ENCODE data around the gene HAL. TPM values are rescaled to one million over a fixed set of nuclear protein-coding genes. Genes with fewer than 3 reads are reported as not detected.

HAL gene
- total and polyA plus RNA-seq, 2 of the 4 experiments (the other 2 are of a cell fraction): under 0.01 to 0.02 TPM

GRCh38 chr12:95997276-95997675 lies 1.1 kb upstream of the HAL start:
- POLR2A ChIA-PET (ENCODE audit: unreplicated experiment): no interaction called here
- no peak overlapping the region for H3K18ac ChIP-seq (ENCODE audit: low read depth, low read length)
- no peaks in the 10 kb centered on the region for H3K4me1 ChIP-seq (ENCODE audit: control insufficient read depth, insufficient read depth, low read length)
- no peak overlapping the region for H3K56ac ChIP-seq (ENCODE audit: extremely low read depth, insufficient read depth, low read length)
- H2BK5ac ChIP-seq (ENCODE audit: low read depth, low read length, poor library complexity, severe bottlenecking): no peak overlapping the region
- no peaks in the 10 kb centered on the region for H4K20me1 ChIP-seq (ENCODE audit: insufficient read depth, low read length)
- H3K4ac ChIP-seq (ENCODE audit: low read depth, low read length): no peak overlapping the region
- no peak overlapping the region for H3K4me3 ChIP-seq (ENCODE audit: insufficient read depth, low read depth, low read length)
- no TSS peak for BruUV-seq (replicated peaks)
- H3K27me3 ChIP-seq (ENCODE audit: control insufficient read depth, insufficient read depth, low read length): peaks cover 4% of the 10 kb centered on the region
- H4K8ac ChIP-seq (ENCODE audit: low read depth in 2 of 2, low read length in 2 of 2): no peak overlapping the region
- H2AFZ ChIP-seq (replicated peaks; ENCODE audit: low read length, poor library complexity): no peak overlapping the region
- H3K9ac ChIP-seq (ENCODE audit: low read depth, low read length): no peak overlapping the region
- DNase-seq (no peak), ATAC-seq (ENCODE audit: low read depth) (no peak)
- dilution Hi-C loops (cut with HindIII; ENCODE audit: low sequenced_read_pairs, unreplicated experiment): no loop called here
- H3K36me3 ChIP-seq (ENCODE audit: control insufficient read depth, insufficient read depth, low read length): peaks cover 4% of the 10 kb centered on the region; the same call in 1 of the 2 replicates
- H3K23ac ChIP-seq (ENCODE audit: low read depth, low read length): no peak overlapping the region
- no peak overlapping the region for H3K27ac ChIP-seq (ENCODE audit: insufficient read depth, low read length)
- 80% methylated on average over 1 of the region's 3 CpGs; no CpG with 5 or more reads in 1 of the 2 experiments for WGBS, 2 experiments (ENCODE audit: extremely low coverage in 2 of 2, insufficient read length in 1 of 2)
- no peaks in the 10 kb centered on the region; the same call in 1 of the 2 replicates for H3K9me1 ChIP-seq (ENCODE audit: insufficient read depth, low read length)
- no peaks in the 10 kb centered on the region for H3K79me1 ChIP-seq (ENCODE audit: low read depth in 1 of 2, low read length in 2 of 2)
- CTCF ChIA-PET: interaction anchor here (3.0 kb wide), 1 partner anchor 8 kb away, joined by 11 read pairs; no protein-coding TSS in a partner anchor
- no peak overlapping the region for H4K91ac ChIP-seq (ENCODE audit: insufficient read depth, low read depth, low read length)
- no peaks in the 10 kb centered on the region for H3K9me3 ChIP-seq (ENCODE audit: control insufficient read depth, insufficient read depth, low read length)
- H3K14ac ChIP-seq (replicated peaks; ENCODE audit: low read depth, low read length): no peak overlapping the region
- intact Hi-C loops (cut with micrococcal nuclease): no loop called here
- in situ Hi-C loops (cut with MboI; ENCODE audit: low sequenced_read_pairs): no loop called here
- H4K5ac ChIP-seq (ENCODE audit: low read depth, low read length): no peak overlapping the region
- no peak overlapping the region for H3K4me2 ChIP-seq (ENCODE audit: low read depth, low read length)
- TF ChIP-seq RFX5 (IDR thresholded peaks at IDR 0.05; ENCODE audit: low read depth, low read length) (no peak), POLR2A (IDR thresholded peaks at IDR 0.05; ENCODE audit: low read depth, low read length) (no peak), CEBPB (IDR thresholded peaks at IDR 0.05; ENCODE audit: low read depth, low read length) (no peak), MXI1 (IDR thresholded peaks at IDR 0.05; ENCODE audit: borderline replicate concordance, low read depth, low read length) (no peak), RCOR1 (IDR thresholded peaks at IDR 0.05; ENCODE audit: insufficient replicate concordance, low read length) (no peak), ELK1 (IDR thresholded peaks at IDR 0.05; ENCODE audit: borderline replicate concordance, low read depth, low read length) (no peak), CTCF (conservative IDR thresholded peaks at IDR 0.05; ENCODE audit: low read depth, low read length) (no peak), MAZ (IDR thresholded peaks at IDR 0.05; ENCODE audit: borderline replicate concordance, low read depth, low read length) (no peak), SMC3 (IDR thresholded peaks at IDR 0.05; ENCODE audit: low read depth, low read length) (no peak), CHD1 (IDR thresholded peaks at IDR 0.05; ENCODE audit: low read depth, low read length) (no peak), FOS (IDR thresholded peaks at IDR 0.05; ENCODE audit: low read depth, low read length) (no peak), BHLHE40 (IDR thresholded peaks at IDR 0.05; ENCODE audit: low read depth, low read length) (no peak), MAFK (IDR thresholded peaks at IDR 0.05; ENCODE audit: low read depth, low read length) (no peak), NFE2L2 (IDR thresholded peaks at IDR 0.05; ENCODE audit: low read depth, low read length) (no peak), RAD21 (IDR thresholded peaks at IDR 0.05; ENCODE audit: low read length) (no peak), USF2 (IDR thresholded peaks at IDR 0.05; ENCODE audit: low read depth, low read length) (no peak)
- no peak overlapping the region for H2BK20ac ChIP-seq (ENCODE audit: low read depth, low read length)
- no peak overlapping the region for H2AK9ac ChIP-seq (replicated peaks; ENCODE audit: low read depth, low read length, poor library complexity)
- no peak overlapping the region for H2BK15ac ChIP-seq (ENCODE audit: low read depth, low read length)
- H2AK5ac ChIP-seq (ENCODE audit: low read depth, low read length): no peak overlapping the region
- no peak overlapping the region for H2BK120ac ChIP-seq (ENCODE audit: low read depth, low read length)
